HG03135 (cell line): ENCODE results near the gene CEMIP.

Source experiments
- ATAC-seq: cut with Tn5 transposase; IDR thresholded peaks from one replicate; pipeline ENCODE4 v1.9.1; 2021; ENCODE audit warnings: mild to moderate bottlenecking, moderate library complexity; ENCODE audit not compliant: unreplicated experiment

CEMIP gene

DNA sequence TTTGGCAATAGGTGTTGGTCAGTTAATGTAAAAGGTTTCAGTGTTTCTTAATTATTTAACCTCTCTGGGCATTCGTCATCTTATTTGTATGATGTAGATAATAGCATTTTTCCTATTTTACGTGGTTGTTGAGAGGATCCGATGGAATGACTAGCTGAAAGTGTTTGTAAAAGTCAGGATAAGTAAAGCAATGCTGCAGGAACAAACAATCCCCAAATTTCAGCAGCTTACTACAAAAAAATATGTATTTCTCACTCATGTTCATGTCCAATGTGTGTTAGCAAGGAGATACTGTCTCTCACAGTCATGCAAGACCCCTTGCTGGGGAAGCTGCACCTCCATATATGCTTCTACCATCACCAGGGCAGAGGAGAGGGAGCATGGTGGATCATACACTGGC lies 38.7 kb downstream of the CEMIP start:
- ATAC-seq = no peak

GRCh38 chr15:80819001-80819400 lies 39.8 kb downstream of the CEMIP start:
- ATAC-seq = no peak

DNA sequence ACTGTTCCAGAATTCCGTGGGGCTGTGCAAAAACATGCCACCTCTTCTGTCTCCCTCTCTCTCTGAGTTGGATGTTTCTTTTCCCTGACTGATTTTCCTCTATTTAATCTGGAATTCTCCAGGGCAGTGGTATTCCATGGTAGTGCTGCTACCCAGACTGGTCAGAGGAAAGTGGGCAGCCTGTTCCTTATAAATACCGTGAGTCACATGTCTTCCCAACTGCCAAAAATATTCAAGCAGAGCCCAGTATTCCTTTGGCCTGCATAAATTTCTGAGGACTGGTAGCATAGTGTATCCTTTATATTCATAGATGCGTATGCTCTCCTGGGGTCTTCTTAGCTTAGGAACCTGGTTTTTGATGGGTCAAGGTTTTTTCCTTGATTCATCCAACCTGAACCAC lies 40.9 kb downstream of the CEMIP start:
- ATAC-seq = no peak

- no peak for ATAC-seq
These were observed 43.1 kb downstream of the CEMIP start for GRCh38 chr15:80822256-80822655.

DNA sequence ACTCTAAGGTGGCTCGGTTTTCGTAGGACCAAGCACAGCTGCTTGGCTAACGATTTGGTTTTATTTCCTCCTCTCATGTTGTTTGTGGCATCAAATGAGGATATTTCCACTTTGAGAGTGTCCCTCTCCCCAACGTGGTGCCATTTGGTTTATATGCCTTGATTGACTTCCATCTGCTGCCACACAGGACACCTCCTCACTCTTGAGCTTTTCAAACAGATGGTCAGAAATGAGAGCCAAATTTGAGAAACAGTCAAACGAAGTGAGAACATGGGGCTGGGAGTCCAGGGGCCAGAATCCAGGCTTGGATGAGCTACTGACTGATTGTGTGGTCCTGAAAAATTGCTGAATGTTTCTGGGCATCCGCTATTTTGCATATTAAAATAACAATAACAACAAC lies 43.5 kb downstream of the CEMIP start:
- no peak for ATAC-seq

- ATAC-seq = no peak
These were observed 44.0 kb downstream of the CEMIP start for GRCh38 chr15:80823120-80823519.

GRCh38 chr15:80823995-80824394 lies 44.8 kb downstream of the CEMIP start:
- ATAC-seq = no peak

DNA sequence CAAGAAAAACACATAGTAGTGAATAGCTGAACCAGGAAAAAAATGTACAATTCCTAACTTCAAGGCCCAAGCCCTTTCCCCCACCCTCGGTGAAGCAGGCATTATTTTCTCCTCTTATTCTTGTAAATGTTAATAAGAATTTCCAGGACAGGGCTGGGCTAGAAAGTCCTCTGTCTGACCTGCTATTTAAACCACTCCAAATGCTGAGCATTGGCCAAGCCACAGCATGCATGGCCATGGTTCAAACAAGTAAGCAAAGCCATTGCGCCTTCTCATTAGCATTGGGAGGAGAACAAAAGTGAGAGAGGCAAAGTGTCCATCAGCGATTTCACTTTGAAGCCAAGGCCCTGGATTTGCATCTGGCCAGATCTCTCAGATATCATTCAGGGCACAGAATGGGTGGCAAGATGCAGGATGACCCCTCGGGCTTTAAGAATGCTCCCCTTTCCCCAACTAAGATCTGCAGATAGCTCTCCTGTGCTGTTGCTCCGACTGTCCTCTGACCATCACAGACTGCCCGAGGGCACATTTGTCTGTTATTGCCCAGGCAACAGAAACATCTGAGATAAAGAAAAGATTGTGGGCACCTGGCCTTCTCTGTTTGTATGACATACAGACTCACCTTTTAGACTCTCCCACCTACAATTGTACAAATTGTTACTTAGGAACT lies 46.3 kb downstream of the CEMIP start:
- ATAC-seq = no peak

GRCh38 chr15:80828796-80829195 lies 49.6 kb downstream of the CEMIP start:
- no peak for ATAC-seq

GRCh38 chr15:80830677-80831076 lies 51.5 kb downstream of the CEMIP start:
- no peak for ATAC-seq

GRCh38 chr15:80831192-80831591 lies 52.0 kb downstream of the CEMIP start:
- no peak for ATAC-seq

- ATAC-seq = no peak
These were observed 52.5 kb downstream of the CEMIP start for GRCh38 chr15:80831606-80832224.

- ATAC-seq = no peak
These were observed 53.5 kb downstream of the CEMIP start for GRCh38 chr15:80832686-80833085.

DNA sequence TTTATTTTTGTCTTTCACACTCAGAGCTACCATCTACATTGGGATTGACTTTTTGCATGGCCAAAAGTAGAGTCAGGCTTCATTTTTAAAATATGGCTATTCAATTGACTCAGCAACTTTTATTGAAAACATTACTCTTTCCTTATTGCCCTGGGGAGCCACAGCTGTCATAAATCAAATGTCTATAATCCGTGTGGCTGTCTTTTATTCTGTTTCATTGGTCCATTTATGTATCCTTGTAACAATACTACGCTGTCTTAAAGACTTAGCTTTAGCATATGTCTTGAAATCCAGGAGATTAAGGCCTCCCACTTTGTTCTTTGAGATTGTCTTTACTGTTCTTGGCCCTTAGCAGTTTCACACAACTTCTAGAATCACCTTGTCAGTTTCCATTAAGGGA lies 55.2 kb downstream of the CEMIP start:
- ATAC-seq = no peak

- ATAC-seq = no peak
These were observed 55.7 kb downstream of the CEMIP start for GRCh38 chr15:80834906-80835305.

- no peak for ATAC-seq
These were observed 56.2 kb downstream of the CEMIP start for GRCh38 chr15:80835336-80835735.

- no peak for ATAC-seq
These were observed 57.1 kb downstream of the CEMIP start for GRCh38 chr15:80836223-80836622.

GRCh38 chr15:80837006-80837405 lies 57.8 kb downstream of the CEMIP start:
- ATAC-seq = no peak

DNA sequence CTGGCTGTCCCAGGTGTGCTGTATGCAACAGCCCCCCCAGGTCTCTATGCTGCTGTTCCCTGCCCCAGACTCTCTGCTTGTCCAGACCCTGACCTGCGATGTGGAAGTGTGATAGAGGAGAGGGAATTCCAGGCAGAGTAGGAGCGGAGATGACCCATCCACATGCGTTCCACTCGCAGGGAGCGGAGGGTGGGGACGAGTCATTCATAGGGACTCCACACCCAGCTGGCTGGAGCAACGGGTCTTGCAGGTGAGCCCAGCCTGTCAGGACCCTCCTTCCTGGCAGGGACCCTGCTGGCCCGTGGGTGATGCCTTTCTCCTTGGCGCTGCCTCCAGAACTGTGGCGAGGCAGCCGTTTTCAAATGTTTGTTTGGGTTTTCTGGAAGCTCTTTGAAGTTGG lies 58.8 kb downstream of the CEMIP start:
- no peak for ATAC-seq

DNA sequence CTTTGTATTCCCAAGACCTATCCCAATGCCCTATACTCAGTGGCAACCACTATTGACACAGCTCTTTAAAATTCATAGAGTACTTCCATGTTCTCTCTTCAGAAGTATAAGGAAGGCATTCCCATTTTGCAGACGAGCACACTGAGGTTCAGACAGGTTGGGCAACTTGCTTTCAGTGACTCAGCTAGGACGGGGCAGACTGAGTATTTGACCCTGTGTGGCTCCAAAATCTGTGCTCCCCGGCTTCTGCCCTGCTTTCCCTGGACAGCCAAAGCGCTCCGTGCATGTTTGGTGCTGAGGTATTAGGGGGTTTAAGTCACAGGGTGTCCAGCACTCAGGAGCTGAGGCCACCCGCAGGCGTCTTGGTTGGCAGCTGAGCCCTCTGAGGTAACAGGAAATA lies 59.5 kb downstream of the CEMIP start:
- no peak for ATAC-seq

DNA sequence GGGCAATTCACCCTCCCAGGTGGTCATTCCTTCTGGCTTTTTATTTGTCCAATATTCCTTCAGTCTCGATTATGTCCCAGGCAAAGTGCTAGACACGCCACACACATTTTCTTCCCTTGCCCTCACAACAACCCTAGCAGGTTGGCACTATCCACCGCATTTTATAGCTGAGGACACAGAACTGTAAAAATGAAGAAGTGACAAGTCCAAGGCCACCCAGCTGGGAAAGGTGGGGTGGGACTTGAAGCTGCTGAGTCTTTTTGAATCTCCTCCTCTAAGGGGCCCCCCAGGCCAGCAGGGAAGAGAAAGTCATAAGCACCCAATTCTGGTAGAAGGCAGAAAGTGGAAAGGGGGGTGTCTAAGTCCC lies 60.6 kb downstream of the CEMIP start:
- no peak for ATAC-seq

- no peak for ATAC-seq
These were observed 61.3 kb downstream of the CEMIP start for GRCh38 chr15:80840182-80841130.
